ENCODE results near the gene R3HCC1L. TPM values are rescaled to one million over a fixed set of nuclear protein-coding genes. Genes with fewer than 3 reads are reported as not detected.

Gene R3HCC1L
- total and polyA plus RNA-seq, 2 experiments from 2014 or later, result 5.2 to 12.7 TPM

GRCh38 chr10:98292971-98293370, 158.5 kb downstream of the R3HCC1L start:
- Histone ChIP-seq H3K27ac (no peak overlapping the region), H3K4me3 (no peak overlapping the region), H2AFZ (no peak overlapping the region), H3K79me2 (no peaks in the 10 kb centered on the region), H3K36me3 (replicated peaks; ENCODE audit: insufficient read depth, low read depth) (no peaks in the 10 kb centered on the region), H3K4me2 (no peak overlapping the region), H3K4me1 (ENCODE audit: insufficient read depth) (no peaks in the 10 kb centered on the region), H3K9me3 (ENCODE audit: low read depth) (no peaks in the 10 kb centered on the region), H3K9me2 (replicated peaks; ENCODE audit: insufficient read depth) (no peaks in the 10 kb centered on the region), H4K20me1 (ENCODE audit: insufficient read depth, poor library complexity, severe bottlenecking) (no peaks in the 10 kb centered on the region), H3K27me3 (no peaks in the 10 kb centered on the region)
- DNase-seq (ENCODE audit: low spot score), result no peak
- 86% methylated on average over 4 of the region's 4 CpGs for WGBS (ENCODE audit: low lambda C conversion rate, missing lambda C conversion rate)
- TF ChIP-seq CTCF (IDR thresholded peaks at IDR 0.05; ENCODE audit: poor library complexity) (no peak), EZH2phosphoT487 (IDR thresholded peaks at IDR 0.05; ENCODE audit: low read depth, severe bottlenecking, unreplicated experiment) (no peak), EZH2 (IDR thresholded peaks at IDR 0.05; ENCODE audit: borderline replicate concordance) (no peak)

- Histone ChIP-seq H3K9me3 (ENCODE audit: low read depth) (no peaks in the 10 kb centered on the region), H2AFZ (no peak overlapping the region), H3K4me1 (ENCODE audit: insufficient read depth) (no peaks in the 10 kb centered on the region), H3K79me2 (no peaks in the 10 kb centered on the region), H3K27me3 (no peaks in the 10 kb centered on the region), H4K20me1 (ENCODE audit: insufficient read depth, poor library complexity, severe bottlenecking) (no peaks in the 10 kb centered on the region), H3K27ac (no peak overlapping the region), H3K36me3 (replicated peaks; ENCODE audit: insufficient read depth, low read depth) (no peaks in the 10 kb centered on the region), H3K4me3 (no peak overlapping the region), H3K4me2 (no peak overlapping the region), H3K9me2 (replicated peaks; ENCODE audit: insufficient read depth) (no peaks in the 10 kb centered on the region)
- no peak for DNase-seq (ENCODE audit: low spot score)
- TF ChIP-seq EZH2 (IDR thresholded peaks at IDR 0.05; ENCODE audit: borderline replicate concordance), result no peak
- no peak for TF ChIP-seq EZH2phosphoT487 (IDR thresholded peaks at IDR 0.05; ENCODE audit: low read depth, severe bottlenecking, unreplicated experiment)
- TF ChIP-seq CTCF (IDR thresholded peaks at IDR 0.05; ENCODE audit: poor library complexity), result no peak
- WGBS (ENCODE audit: low lambda C conversion rate, missing lambda C conversion rate), result 79% methylated on average over 8 of the region's 8 CpGs
Observed at GRCh38 chr10:98293550-98294269, 159.3 kb downstream of the R3HCC1L start.

DNA sequence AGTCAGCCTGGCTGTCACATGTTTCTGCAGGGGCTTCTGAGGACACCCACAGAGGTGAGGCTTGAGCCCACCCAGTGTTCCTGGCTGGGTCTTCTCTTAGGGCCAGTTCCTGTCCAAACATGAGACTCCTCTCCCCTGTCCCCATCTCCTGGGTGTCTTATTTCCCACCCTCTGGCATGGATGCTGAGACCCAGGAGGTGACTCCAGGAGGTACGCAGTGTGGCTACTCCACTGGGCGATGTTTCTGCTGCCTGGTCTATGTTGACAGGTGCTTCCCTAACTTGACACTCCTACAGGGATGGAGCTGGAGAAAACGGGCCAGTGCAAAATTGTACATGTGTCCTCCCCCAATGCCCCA, 159.8 kb downstream of the R3HCC1L start:
- DNase-seq (ENCODE audit: low spot score), result no peak
- Histone ChIP-seq H3K27me3 (no peaks in the 10 kb centered on the region), H3K9me2 (replicated peaks; ENCODE audit: insufficient read depth) (no peaks in the 10 kb centered on the region), H3K79me2 (no peaks in the 10 kb centered on the region), H3K4me3 (no peak overlapping the region), H3K9me3 (ENCODE audit: low read depth) (no peaks in the 10 kb centered on the region), H2AFZ (no peak overlapping the region), H3K4me1 (ENCODE audit: insufficient read depth) (no peaks in the 10 kb centered on the region), H4K20me1 (ENCODE audit: insufficient read depth, poor library complexity, severe bottlenecking) (no peaks in the 10 kb centered on the region), H3K36me3 (replicated peaks; ENCODE audit: insufficient read depth, low read depth) (no peaks in the 10 kb centered on the region), H3K4me2 (no peak overlapping the region), H3K27ac (no peak overlapping the region)
- TF ChIP-seq EZH2phosphoT487 (IDR thresholded peaks at IDR 0.05; ENCODE audit: low read depth, severe bottlenecking, unreplicated experiment) (no peak), EZH2 (IDR thresholded peaks at IDR 0.05; ENCODE audit: borderline replicate concordance) (no peak), CTCF (IDR thresholded peaks at IDR 0.05; ENCODE audit: poor library complexity) (no peak)
- WGBS (ENCODE audit: low lambda C conversion rate, missing lambda C conversion rate), result 91% methylated on average over 3 of the region's 3 CpGs

Other genes starting within 250 kb of the R3HCC1L start
- 0.47 and 0.84 TPM in 2 replicates for gene CRTAC1, start 104.0 kb upstream of the R3HCC1L start, total RNA-seq
- gene CRTAC1, start 104.0 kb upstream of the R3HCC1L start, polyA plus RNA-seq, result 0.76 and 1.6 TPM in 2 replicates
- gene LOXL4, start 133.5 kb downstream of the R3HCC1L start, total RNA-seq, result 24.9 and 32.7 TPM in 2 replicates
- gene LOXL4, start 133.5 kb downstream of the R3HCC1L start, polyA plus RNA-seq, result 33.4 and 34.4 TPM in 2 replicates